ENCODE data around the gene ACADSB.

DNA sequence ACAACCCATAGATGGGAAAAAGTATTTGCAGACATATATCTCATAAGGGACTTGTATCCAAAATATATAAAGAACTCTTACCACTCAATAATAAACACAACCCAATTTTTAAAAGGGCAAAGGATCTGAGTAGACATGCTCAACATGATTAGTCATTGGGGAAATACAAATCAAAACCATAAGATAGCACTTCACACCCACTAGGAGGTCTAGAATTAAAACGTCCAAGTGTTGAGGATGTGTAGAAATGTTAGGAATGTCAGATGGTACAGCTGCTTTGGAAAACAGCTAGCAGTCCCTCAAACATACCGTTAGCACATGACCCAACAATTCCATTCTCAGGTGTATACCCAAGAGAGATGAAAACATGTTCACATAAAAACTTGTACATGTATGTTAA is 20.3 kb upstream of the ACADSB start:
- TF ChIP-seq, protein P1, sequence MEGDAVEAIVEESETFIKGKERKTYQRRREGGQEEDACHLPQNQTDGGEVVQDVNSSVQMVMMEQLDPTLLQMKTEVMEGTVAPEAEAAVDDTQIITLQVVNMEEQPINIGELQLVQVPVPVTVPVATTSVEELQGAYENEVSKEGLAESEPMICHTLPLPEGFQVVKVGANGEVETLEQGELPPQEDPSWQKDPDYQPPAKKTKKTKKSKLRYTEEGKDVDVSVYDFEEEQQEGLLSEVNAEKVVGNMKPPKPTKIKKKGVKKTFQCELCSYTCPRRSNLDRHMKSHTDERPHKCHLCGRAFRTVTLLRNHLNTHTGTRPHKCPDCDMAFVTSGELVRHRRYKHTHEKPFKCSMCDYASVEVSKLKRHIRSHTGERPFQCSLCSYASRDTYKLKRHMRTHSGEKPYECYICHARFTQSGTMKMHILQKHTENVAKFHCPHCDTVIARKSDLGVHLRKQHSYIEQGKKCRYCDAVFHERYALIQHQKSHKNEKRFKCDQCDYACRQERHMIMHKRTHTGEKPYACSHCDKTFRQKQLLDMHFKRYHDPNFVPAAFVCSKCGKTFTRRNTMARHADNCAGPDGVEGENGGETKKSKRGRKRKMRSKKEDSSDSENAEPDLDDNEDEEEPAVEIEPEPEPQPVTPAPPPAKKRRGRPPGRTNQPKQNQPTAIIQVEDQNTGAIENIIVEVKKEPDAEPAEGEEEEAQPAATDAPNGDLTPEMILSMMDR (IDR thresholded peaks at IDR 0.05; ENCODE audit: low read length), result no peak
- no peak for TF ChIP-seq EZH2 (IDR thresholded peaks at IDR 0.05; ENCODE audit: borderline replicate concordance, low read length)
